ENCODE data around the gene NMNAT3.

The NMNAT3 gene

GRCh38 chr3:139675327-139675726 is 2.4 kb downstream of the NMNAT3 start:
- DNase-seq (ENCODE audit: low read depth in 3 of 3) = no peak

- no peak for DNase-seq (ENCODE audit: low read depth in 3 of 3)
These were observed 3.1 kb downstream of the NMNAT3 start for GRCh38 chr3:139674571-139675260.

DNA sequence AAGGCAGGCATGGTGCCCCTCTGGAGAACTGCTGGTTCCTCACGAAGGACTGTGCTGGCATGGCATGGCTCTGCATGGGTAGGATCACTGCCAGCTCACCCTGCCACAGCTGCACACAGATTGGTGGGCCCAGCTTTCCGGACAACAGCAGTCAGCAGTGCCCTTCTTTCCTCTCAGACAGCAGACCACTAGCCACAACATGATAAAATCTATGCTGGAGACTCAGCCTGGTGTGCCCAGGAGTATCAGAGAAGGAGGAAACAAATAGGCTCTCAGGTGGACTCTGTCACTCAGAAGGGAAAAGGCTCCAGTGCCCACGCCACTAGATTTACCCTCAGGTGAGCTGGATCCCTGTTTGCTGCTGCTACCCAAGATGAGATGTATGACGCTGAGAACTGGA is 4.9 kb downstream of the NMNAT3 start:
- DNase-seq (ENCODE audit: low read depth in 3 of 3) = no peak

- DNase-seq (ENCODE audit: low read depth in 3 of 3) = no peak
These were observed 5.7 kb downstream of the NMNAT3 start for GRCh38 chr3:139671863-139672646.

GRCh38 chr3:139671107-139671506 is 6.7 kb downstream of the NMNAT3 start:
- DNase-seq (ENCODE audit: low read depth in 3 of 3) = no peak

GRCh38 chr3:139670196-139670595 is 7.6 kb downstream of the NMNAT3 start:
- DNase-seq (ENCODE audit: low read depth in 3 of 3) = no peak

- no peak for DNase-seq (ENCODE audit: low read depth in 3 of 3)
These were observed 9.4 kb downstream of the NMNAT3 start for GRCh38 chr3:139668332-139668731.

- no peak for DNase-seq (ENCODE audit: low read depth in 3 of 3)
These were observed 12.8 kb downstream of the NMNAT3 start for GRCh38 chr3:139664958-139665357.

- no peak for DNase-seq (ENCODE audit: low read depth in 3 of 3)
These were observed 17.5 kb downstream of the NMNAT3 start for GRCh38 chr3:139660269-139660668.

DNA sequence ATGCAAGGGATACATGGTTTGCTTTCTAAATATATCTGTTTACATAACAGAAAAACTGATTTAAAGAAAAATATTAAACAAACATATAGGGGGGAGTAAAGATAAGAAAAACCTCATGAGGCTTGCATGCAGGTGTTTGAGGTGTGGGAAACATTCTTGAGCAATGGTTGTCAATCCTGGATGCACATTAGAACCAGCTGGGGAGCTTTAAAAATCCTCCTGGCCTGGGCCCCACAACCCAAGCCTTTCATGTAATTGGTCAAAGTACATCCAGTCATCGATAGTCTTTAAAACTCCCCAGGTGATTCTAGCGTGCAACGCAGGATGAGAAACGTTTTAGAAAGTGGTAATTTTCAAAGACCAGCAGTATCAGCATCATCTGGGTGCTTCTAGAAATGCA is 18.3 kb downstream of the NMNAT3 start:
- no peak for DNase-seq (ENCODE audit: low read depth in 3 of 3)

DNA sequence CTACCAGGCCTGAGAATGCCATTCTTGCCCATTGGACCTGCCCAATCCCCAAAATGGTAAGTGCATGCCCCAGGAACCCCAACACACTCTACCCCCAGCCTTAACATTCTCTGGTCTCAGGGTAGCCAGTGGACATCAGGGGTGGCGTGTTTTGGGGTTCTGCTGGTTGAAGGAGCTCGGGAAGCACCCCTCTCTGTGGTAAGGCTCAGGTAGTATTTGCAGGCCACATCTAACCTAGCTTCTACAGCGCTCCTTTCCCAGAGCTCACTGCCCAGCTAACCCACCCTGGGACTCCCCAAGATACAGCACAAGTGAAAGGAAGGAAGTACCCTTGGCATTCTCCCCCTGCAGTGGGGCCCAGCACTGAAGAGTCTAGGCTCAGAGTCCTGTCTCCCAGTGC is 19.8 kb downstream of the NMNAT3 start:
- DNase-seq (ENCODE audit: low read depth in 3 of 3) = no peak

DNA sequence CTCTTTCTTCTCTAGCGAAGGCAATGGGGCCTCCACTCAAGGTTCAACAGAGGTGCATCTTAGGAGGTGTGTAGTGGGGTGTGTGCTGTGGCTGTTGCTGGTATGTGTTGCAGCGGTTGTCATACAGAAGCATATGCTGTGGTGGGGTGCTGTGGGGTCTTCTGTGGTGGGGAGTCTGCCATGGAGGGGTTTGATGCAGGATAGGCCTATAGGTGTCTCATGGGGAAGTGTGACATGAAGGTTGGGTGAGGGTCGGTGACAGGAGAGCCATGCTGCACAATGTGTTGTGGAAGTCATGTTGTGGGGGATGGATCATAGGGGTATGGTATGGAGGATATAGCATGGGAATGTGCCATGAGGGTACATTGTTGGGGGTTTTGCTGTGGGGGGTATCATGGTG is 20.3 kb downstream of the NMNAT3 start:
- DNase-seq (ENCODE audit: low read depth in 3 of 3) = no peak

DNA sequence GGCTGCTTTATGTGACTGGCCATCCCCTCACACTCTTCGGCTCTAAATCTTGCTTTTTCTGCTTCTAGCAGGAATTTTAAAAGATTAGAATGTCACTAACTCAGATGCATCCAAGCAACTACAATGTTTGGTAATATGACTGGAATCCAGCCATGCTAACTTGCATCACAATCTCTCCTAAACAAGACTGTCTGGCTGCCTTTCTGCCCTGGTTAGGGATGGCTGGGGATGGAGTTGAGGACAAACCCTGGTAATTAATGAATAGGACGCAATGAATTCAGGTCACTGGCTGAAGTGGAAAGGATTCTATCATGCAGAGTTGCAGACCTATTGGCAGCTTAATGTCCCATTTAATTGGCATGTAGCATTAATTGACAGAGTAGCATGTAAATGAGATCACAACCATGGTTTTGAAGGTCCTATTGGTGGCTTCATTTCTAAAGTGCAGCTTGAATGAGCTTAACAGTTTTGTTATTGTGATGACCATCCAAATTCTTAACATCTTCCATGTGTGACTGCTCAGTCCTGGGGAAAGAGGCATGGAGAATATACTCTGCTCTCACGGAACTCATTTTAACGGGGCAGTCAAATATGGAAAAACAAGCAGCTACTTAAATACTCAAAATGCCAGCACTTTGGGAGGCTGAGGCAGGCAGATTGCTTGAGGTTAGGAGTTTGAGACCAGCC is 21.7 kb downstream of the NMNAT3 start:
- no peak for DNase-seq (ENCODE audit: low read depth in 3 of 3)

- DNase-seq (ENCODE audit: low read depth in 3 of 3) = no peak
These were observed 23.0 kb downstream of the NMNAT3 start for GRCh38 chr3:139654637-139655365.

DNA sequence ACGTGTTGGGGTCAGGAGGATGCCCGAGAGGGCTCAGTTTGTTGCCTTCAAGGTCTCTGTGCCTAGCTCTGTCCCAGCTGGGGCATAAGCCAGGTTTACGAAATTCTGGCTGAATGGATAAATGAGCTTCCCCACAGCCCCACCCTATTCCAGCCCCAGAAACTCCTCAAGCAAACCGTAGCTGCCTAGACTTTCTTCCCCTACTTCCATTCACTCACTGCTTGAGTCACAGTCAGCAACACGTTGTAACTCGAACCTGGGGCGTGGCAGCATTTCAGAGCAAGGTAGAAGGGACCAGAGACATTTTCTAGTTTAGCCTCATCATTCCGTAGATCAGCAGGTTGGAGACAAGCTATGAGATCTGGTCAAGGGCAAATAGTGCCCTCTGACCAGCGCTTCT is 24.2 kb downstream of the NMNAT3 start:
- no peak for DNase-seq (ENCODE audit: low read depth in 3 of 3)

DNA sequence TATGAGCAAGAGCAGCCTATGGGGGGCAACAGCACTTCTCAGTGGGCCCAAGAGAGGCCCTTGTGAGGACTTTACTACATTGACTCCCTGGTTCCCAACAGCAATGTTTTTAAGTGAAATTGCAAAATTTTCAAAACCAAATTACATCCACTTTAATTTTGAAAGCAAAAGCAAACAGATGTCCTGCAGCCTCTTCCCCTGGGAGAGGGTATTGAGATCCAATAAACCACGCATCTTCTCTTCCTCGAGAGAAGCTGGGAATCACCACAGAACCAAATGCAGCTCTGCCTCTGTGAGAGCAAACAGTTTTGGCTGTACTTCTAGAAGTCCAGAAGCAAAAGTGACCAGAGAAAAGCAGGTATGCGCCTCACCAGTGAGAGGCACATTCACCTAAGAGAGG is 25.2 kb downstream of the NMNAT3 start:
- no peak for DNase-seq (ENCODE audit: low read depth in 3 of 3)

- no peak for DNase-seq (ENCODE audit: low read depth in 3 of 3)
These were observed 29.8 kb downstream of the NMNAT3 start for GRCh38 chr3:139647866-139648435.

- DNase-seq (ENCODE audit: low read depth in 3 of 3) = no peak
These were observed 31.3 kb downstream of the NMNAT3 start for GRCh38 chr3:139646512-139646911.

DNA sequence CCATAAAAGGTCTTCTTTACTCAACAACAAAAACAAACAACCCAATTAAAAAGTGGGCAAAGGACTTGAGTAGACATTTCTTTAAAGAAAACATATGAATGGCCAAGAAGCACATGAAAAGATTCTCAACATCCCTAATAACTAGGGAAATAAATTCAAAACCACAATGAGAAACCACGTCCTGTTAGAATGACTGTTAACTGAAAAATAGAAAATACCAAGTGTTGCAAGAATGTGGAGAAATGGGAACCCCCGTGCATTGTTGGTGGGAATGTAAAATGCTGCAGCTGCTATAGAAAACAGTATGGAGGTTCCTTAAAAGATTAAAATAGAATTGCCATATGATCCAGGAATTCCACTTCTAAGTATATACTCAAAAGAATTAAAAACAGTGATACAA is 34.8 kb downstream of the NMNAT3 start:
- no peak for DNase-seq (ENCODE audit: low read depth in 3 of 3)

- no peak for DNase-seq (ENCODE audit: low read depth in 3 of 3)
These were observed 37.3 kb downstream of the NMNAT3 start for GRCh38 chr3:139640456-139640855.

DNA sequence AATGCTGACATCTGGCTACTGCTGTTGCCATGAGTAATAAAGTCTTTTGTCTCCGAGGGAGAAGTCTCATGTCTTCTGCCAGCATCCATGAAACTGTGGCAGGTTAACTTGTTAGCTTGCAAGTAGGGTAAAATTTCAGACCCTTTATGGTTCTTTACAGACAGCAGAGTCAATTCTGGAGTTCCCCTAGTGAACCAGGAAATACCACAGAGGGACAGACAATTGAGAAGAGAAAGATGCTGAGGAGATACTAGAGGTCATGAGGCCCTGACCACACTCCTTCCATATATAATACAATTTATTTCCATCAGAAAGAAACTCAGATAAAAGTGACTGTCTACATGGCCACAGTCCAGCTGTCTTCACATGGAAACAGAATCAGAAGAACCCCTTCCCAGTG is 38.1 kb downstream of the NMNAT3 start:
- DNase-seq (ENCODE audit: low read depth in 3 of 3) = no peak

DNA sequence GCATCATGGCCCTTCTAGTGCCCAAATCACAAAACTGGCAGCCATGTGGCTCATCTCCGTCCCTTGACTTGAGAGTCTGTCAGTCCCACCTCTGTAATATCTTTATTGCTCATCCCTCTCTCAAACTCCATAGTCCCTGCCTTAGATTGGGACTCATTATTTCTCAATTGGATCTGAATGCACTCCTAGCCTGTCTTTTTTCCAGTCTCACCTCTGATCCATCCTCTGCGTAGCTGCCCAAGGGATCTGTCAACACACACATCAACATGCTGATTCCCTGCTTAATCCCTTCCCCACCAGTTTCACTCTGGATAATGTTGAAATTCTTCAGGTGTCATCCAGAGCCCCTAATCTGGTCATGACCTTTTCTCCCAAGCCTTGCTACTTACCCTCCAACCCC is 39.3 kb downstream of the NMNAT3 start:
- no peak for DNase-seq (ENCODE audit: low read depth in 3 of 3)

Measured in stimulated activated CD4-positive, alpha-beta T cell treated with anti-CD3 and anti-CD28 coated beads, TNF-alpha, amount 100 ng/mL, for 4 hours (primary cell).